HG03354 (cell line): ENCODE results near the gene SMIM5.

Source experiments
- ATAC-seq: cut with Tn5 transposase; IDR thresholded peaks from one replicate; pipeline ENCODE4 v1.9.1; 2021; ENCODE audit warnings: mild to moderate bottlenecking; ENCODE audit not compliant: unreplicated experiment, poor library complexity, severe bottlenecking

SMIM5 gene

DNA sequence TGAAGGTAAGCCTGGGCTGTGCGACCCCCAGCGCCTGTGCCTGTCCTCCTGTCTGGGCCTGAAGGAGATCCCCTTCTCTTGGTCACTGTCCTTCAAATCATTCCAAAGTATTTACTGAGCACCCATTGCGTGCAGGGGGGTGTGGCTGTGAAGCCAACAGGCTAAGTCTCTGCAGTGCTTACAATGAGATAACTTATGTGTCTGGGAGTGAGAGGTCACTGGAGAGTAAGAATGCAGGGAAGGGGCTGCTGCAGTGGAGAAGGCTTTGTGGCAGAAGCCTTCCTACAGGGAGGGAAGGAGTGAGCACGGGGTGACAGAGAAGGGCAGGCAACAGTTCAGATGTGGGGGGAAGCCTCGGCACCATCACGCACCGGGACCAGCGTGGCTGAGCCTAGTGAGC is 11.2 kb upstream of the SMIM5 start:
- ATAC-seq = no peak

DNA sequence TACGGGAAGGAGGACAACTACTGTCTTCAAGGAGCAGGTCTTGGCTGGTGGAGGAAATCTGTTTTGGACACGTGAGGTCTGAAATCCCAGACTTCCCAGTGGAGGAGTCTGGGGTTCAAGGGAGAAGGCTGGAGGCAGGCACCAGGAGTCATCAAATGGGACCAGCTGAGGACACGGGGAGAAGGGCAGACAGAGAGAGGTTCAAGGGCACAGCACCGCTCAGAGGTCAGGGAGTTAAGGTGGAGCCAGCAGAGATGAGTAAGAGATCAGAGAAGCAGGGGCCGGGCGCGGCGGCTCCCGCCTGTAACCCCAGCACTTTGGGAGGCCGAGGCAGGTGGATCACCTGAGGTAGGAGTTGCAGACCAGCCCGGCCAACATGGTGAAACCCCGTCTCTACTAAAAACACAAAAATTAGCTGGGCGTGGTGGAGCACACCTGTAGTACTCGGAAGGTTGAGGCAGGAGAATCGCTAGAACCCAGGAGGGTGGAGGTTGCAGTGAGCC is 10.4 kb upstream of the SMIM5 start:
- no peak for ATAC-seq

DNA sequence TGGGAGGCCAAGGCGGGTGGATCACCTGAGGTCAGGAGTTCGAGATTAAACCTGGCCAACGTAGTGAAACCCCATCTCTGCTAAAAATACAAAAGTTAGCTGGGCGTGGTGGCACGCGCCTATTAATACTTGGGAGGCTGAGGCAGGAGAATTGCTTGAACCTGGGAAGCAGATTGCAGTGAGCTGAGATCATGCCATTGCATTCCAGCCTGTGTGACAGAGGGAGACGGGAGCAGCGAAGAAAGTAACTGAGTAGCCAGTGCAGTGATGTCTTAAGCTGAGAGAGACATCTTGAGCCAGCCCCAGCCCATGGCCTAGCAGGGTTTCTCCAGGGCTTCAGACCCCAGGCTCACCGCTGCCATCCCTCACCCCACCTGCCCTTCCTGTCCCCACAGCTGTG is 9.8 kb upstream of the SMIM5 start:
- ATAC-seq = no peak

DNA sequence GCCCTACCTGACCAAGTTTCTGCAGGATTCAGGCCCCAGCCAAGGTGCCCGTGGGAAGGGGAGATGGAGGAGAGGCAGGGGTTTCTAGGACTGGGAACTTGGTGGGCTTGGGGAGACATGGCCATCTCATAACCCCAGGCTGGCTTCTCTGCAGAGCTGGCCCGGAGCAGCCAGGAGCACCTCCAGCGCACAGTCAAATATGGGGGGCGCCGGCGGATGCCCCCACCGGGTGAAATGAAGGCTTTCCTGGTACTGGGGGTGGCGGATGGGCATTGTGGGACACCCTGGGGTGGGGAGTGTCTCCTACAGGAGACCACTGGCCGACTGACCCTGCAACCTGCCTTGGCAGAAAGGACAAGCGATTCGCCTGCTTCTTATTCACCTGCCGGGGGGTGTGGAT is 9.2 kb upstream of the SMIM5 start:
- no peak for ATAC-seq

DNA sequence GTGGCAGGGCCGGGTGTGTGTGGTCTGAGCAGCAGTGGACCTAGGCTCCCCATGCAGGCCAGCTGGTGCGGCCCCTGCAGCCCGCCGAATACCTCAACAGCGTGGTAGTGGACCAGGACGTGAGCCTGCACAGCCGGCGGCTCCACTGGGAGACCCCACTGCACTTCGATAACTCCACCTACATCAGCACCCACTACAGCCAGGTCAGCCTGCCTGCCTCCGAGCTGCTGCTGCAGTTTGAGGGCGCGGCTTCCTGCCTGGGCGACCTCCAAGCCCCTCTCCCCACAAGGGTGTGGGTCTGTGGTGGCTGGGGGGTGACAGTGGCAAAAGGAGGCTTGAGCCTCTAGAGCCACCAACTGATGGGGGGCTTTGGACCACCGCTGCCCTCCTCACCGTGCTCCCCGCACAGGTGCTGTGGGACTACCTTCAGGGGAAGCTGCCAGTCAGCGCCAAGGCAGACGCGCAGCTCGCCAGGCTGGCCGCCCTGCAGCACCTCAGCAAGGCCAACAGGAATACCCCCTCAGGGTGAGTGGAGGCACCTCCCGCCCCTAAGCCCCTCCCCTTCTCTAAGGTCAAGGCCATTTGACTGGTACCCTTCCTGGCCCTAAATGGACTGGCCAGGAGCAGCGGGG is 8.4 kb upstream of the SMIM5 start:
- no peak for ATAC-seq

DNA sequence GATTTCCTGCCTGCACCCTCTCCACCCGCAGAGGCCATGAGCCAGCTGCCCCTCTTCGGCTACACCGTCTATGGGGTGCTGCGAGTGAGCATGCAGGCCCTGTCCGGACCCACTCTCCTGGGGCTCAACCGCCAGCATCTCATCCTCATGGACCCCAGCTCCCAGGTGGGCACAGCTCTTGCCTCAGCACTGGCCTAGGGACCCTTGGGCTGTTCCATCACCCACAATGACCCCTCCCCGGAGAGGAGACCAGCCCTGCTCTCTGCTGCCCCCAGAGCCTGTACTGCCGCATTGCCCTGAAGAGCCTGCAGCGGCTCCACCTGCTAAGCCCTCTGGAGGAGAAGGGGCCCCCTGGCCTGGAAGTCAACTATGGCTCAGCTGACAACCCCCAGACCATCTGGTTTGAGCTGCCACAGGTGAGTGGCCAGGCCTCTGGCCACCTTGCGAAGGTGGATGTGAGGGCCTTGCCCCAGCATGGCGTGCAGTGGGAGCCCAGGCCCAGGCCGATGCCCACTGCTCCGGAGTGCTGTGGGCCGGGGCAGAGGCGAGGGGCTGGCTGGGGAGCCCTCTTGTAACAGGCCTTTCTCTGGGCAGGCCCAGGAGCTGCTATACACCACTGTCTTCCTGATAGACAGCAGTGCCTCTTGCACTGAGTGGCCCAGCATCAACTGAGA is 7.3 kb upstream of the SMIM5 start:
- no peak for ATAC-seq

DNA sequence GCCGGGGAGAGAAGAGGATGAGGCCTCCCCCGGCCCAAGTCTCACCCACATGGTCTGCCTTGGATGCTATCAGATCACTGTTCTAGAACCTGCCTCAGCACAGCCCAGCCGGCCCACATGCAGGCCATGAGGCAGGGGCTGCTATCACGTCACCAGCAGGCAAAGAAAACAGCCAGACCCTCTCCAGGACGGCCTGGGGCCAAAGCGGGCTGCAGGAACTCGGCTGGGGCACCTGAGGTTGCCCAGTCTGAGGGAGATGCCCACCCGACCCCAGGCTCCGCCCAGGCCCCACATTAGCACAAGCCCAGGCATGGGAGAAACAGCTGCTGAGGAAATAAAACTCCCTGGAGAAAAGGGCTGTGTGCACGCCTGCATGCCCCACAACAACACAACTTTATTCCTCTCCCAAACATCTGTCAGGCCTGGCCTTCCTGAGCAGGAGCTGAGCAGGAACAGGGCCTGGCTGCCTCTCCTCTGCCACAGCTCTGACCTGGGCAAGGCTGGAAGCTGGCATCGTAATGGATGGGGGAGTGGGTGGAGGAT is 6.7 kb upstream of the SMIM5 start:
- ATAC-seq = no peak

DNA sequence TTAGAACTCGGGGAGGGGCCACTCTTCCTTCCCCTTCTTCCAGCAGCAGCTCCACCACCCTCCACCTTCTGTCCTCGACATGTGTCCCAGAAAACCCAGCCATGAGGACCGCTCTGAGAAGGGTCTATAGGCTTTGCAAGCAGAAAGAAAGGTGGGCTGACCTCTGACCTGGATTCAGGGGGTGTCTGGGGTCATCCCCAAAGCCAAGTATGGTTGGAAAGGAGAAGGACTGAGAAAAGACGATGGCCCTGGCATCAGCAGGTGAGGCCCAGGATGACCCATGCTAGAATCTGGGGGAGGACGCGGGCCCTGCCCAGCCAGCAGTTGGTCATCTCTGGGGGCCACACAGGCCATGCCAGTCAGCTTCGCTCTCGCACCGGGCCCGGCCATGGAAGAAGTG is 6.1 kb upstream of the SMIM5 start:
- ATAC-seq = no peak

DNA sequence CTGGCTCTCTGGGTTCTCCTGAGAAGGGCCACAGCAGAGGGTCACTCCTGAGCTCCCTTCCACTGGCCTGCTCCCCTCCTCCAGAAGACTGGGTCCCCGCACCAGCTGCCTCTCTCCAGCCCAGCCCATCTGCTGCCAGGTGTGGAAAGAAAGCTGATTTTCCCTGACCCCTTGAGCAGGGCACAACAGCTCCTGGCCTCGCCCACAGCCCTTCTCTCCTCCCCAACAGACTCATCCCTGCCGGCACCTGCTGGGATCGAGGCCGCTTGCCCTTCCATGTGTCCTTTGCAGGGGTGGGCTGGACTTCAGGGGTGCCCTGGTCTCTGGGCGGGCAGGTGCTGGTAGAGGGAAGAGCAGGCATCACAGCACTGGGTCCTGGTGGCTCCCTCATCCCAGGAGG is 4.8 kb upstream of the SMIM5 start:
- no peak for ATAC-seq

DNA sequence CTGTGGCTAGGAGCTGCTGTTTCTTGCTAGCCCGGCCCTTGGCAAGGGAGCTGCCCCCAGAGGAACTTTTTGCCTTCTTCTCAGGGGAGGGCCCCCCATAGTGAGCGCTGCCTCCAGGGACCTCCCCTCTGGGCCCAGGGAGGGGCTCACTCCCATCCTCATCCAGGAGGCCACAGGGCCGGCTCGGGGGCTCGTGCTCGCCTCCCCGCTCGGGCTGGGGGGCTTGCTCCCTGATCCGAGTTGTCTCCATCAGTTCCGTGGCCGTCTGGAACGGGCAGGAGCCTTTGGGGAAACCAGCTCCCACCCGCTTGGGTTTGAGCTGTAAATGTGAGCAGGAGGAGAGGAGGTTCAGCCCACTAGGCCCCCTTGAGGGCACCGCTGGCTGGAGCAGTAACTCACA is 4.1 kb upstream of the SMIM5 start:
- ATAC-seq = no peak

DNA sequence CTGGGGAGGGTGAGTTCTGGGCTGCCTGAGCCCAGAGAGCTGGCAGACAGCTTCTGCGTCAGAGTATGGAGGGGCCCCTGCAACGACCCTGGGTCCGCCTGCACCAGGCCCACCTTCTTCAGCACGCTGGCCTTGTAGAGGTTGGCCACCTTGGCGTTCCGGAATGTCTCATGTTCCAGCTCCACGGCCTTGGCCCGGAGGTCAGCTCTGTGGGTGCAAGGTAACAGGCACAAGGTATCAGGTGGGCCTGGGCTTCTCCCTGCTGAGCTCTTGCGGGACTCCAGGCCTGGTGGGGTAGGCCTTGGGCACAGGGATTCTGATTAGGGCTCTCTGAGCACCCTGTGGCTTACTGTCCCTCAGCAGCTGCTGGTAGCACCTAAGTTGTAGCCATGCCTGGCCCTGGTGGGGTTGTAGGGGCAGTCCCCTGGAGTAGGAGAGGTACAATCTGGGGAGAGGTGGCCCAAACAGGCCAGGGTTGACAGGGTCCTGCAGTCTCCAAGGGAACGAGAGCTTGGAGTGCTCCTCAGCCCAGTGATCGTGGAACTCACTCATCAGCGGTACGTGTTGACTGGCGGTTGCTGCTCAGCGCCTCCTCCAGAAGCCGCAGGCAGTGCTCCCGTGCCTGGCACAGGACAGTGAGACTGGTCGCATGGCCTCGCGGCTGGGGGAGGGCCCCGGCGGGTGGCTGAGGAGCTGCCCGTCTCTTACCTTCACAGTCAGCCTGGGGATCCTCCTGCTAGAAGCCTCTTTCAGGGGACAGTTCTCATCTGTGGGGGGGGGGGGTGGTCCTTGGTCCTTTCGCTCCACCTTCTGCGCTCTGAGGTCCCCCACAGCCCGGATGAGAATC is 2.9 kb upstream of the SMIM5 start:
- ATAC-seq = no peak

DNA sequence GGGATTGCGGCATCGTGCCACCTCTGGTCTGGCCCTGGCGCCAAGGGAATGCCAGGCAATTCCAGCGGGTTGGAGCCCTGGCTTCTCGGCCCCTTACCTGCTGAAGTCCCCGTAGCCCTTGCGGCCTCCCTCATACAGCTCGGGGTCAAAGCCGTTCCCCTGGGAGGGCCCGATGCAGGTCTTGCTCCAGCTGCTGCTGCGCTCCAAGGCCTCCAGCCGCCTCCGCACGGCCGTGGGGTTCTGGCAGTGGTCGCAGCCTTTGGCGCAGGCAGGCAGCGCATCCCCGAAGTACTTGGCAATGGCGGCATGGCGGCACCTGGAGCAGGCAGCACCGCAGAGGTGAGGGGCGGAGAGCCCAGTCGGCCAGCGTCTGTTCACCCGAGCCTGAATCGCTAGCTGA is 1.9 kb upstream of the SMIM5 start:
- no peak for ATAC-seq

DNA sequence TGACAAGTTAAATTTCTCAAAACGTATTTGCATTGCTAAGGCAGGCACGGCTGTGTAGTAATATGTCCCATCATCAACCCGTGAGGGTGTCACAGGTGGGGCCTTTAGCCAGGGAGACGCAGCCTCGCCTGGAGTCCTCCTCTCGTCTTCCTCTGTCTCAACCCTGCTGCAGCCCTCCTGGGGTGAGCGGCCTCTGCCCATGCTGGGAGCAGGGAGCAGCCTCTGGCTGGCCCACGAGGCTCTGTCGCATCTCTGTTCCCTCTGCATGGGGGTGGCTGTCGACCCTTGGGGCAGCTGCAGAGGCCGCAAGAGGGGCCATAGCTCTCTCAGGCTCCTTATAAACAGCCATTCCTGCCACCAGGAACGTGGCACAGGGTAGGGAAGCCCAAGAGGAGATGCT is 806 bp upstream of the SMIM5 start:
- ATAC-seq = no peak

DNA sequence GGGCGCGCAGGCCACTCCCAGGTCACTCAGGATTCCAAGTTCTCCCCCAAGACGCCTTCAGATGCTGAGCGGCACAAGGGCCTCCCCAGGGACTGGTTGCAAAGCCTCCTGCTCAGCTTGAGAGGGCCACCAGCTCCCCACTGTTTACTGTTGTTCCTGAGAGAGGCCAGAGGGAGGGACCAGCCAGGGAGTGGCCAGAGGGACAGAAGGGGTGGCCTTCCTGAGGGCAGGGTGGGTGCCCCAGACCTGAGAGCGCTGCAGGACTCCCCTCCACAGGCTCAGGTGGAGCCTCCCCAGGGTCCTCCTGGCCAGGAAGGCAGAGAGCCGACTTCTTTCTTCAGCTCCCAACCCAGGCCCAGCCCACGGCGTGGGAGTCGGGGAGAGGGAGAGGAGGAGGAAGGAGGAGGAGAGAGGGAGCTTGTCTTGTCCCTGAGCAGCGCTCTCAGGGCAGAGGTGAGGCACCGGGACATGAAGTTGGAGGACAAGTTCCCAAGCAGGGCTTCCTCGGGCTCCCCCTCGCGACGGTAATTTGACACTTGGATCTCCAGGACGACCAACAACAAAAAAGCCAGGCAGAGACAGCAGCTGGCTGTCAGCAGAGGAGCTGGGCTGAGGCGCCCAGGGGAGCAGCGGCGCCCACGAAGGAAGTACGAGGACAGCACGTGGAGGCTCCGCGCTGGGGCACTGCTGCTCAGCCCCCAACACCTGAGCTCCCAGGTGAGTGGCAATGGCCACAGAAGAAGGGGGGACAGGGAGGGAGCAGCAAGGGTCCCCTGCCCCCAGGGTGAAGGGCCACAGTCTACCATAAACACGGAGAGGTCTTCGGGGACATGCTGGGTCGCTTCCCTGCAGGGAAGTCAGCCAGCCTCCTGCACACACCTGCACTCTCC is 497 bp downstream of the SMIM5 start:
- ATAC-seq = peak; percentile 47

DNA sequence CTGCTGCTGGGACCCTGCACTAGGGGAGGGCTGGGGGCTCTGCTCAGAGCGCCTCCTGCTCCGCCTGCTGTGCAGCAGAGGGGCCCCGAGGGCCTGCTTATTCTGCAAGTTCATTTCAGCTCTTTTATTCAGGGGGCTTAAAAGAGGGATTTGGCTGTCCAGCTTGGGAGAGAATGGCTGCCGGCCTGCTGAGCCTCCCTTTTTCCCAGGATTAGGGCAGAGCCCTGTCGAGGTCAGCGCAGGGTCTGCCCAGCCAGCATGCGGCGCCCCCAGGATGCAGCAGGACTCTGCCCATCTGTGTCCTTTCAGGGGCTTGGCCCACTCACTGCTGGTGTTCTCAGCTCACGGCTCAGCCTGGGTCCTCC is 1.1 kb downstream of the SMIM5 start:
- no peak for ATAC-seq

DNA sequence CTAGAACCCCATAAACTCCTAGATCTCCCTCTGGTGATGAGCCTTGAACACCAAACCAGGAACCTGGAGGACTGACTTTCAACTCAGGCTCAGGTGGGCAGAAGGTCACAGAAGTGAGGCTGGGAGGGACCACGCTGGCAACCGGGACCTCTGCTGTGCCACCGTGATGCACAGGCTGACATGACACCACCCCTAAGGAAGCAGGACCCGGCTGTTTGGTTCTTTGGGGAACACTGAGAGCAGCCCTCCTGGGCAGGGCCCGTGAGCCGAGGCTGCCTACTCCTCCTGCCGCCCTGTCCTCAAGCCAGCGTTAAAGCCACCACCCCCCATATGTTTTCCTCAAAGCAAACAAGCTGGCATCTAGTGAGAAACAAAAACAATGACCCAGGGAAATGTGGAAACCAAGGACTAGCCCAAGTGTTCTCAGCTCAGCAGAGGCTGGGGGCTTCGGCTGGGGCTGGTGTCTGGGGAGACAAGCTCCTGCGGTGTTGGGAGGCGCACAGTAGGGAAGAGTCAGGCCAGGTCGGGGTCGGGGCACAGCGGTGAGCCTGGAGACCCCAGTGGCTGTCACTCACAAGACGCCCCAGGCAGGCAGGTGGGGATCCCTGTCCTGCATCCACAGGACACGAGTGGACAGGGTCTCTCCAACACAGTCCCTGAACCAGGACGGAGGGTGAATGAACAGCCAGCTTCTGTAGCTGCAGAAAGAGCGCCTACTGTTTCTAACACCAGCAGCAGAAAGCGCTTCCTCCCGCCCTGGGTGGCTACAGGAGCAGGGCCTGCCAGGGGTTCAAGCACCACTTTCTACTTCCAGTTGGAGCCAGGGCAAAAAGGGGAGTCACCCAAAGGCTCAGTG is 1.7 kb downstream of the SMIM5 start:
- no peak for ATAC-seq

DNA sequence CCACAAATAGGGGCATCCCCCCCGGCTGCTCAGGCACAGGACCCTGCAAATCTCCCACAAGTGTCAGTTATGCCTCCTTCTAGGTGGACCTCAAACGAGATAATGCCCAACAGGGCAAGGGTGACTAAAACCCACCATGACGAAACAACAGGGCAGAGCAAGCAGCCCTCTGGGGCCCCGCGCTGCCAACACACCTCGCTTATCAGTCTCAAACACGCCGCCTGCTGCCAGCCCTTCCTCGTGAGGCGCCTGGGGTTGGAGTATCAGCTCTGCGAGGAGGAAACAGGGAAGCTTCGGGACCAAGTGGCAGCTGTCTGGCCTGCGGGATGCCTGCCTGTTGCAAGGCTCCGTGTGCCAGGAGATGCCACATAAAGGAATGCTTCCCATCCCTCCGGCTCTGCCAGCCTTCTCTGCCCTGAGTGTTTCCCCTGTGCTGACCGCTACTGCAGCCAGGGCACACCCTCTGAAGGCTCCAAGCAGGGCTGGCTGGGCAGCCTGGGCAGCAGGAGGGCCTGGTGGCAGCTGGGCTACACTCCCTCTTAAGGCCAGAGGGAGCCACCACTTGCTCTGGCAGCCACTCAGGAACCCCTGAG is 2.5 kb downstream of the SMIM5 start:
- ATAC-seq = no peak

DNA sequence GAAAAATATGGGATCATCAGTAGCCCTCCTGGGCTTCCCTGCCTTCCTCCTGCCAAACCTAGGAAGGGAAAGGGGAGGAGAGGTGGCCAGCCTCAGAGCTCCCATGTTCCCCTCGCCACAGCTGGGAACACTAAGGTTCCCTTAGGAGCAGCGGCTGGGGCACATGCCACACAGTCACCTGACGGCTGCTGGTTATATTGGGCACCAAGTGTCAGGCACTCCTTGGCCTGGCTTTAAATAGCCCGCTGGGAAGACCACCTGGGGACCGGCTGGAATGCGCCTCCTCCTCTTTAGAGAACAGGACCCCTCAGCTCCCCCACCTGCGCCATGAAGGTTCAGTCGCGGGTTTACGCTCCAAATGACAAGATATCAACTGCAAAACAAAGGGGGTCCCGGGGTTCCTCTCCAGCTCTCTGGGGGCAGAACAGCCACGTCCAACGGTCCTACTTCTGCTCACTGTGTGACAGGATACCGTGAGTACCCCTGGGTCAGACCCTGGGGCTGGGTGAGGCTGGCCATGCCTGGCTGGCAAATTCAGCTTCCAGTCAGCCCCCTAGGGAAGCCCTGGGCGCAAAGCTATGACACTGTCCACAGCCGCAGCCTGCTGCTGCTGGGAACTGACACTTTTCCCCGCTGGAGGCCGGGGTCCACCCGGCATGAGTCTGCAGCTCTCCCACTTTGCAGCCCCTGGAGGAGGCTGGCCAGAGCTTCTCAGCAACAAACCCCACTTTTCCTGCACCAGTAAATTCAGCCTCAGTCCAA is 3.3 kb downstream of the SMIM5 start:
- ATAC-seq = no peak
